Caco-2 (cell line): Measurements from ENCODE around the gene TBATA. TPM values are rescaled to one million over a fixed set of nuclear protein-coding genes. Genes with fewer than 3 reads are reported as not detected.

ENCODE experiments used
- BruUV-seq: library from RNA; stranded (reverse); fragments of 400-500 nt; replicated peaks from 2 replicates; lab custom pipeline; 2021; lab: Mats Ljungman, UMichigan
- CTCF ChIA-PET: fragments of 300-600 bp; sonication (Branson Sonifier 250); formaldehyde crosslinking; loops from one replicate; lab custom pipeline; 2022; ENCODE audit warnings: antibody characterized with exemption; lab: Charles Lee
- POLR2A ChIA-PET: fragments of 300-600 bp; sonication (Branson Sonifier 250); formaldehyde crosslinking; loops from one replicate; lab custom pipeline; 2022; ENCODE audit warnings: antibody characterized with exemption; lab: Charles Lee
- DNase-seq, 2 experiments: peaks; one replicate each; pipeline versions ENCODE4 v3.0.0 to v3.0.0-alpha.2; 2020 to 2022
- H3K27me3 ChIP-seq: replicated peaks from 2 replicates; pipeline ENCODE4 v1.6.0; 2011; ENCODE audit warnings: low read length; ENCODE audit not compliant: control insufficient read depth, insufficient read depth
- H3K36me3 ChIP-seq: 2 replicates; pipeline ENCODE4 v1.5.1; 2011; ENCODE audit warnings: low read length; ENCODE audit not compliant: control insufficient read depth, insufficient read depth
- H3K4me1 ChIP-seq: fragments of 250-450 bp; sonication (Bioruptor Pico); 2 replicates; pipeline ENCODE4 v1.5.1; 2020; ENCODE audit warnings: mild to moderate bottlenecking
- H3K4me3 ChIP-seq: 2 replicates; pipeline ENCODE4 v1.5.1; 2011; ENCODE audit warnings: low read depth, mild to moderate bottlenecking, control low read depth, low read length
- H3K9me3 ChIP-seq: fragments of 250-450 bp; sonication (Bioruptor Pico); 2 replicates; pipeline ENCODE4 v1.5.1; 2020; ENCODE audit warnings: mild to moderate bottlenecking, moderate library complexity
- H3K27ac Mint-ChIP-seq: one replicate; pipeline ENCODE4 v1.8.0; 2022; ENCODE audit warnings: mixed read lengths; ENCODE audit not compliant: unreplicated experiment
- H3K27me3 Mint-ChIP-seq: one replicate; pipeline ENCODE4 v1.8.0; 2022; ENCODE audit warnings: mixed read lengths; ENCODE audit not compliant: insufficient read depth, unreplicated experiment
- H3K36me3 Mint-ChIP-seq: one replicate; pipeline ENCODE4 v1.8.0; 2022; ENCODE audit warnings: mild to moderate bottlenecking, mixed read lengths; ENCODE audit not compliant: insufficient read depth, unreplicated experiment
- H3K4me1 Mint-ChIP-seq: one replicate; pipeline ENCODE4 v1.8.0; 2022; ENCODE audit warnings: low read depth, mixed read lengths; ENCODE audit not compliant: unreplicated experiment
- H3K4me3 Mint-ChIP-seq: one replicate; pipeline ENCODE4 v1.8.0; 2022; ENCODE audit warnings: mild to moderate bottlenecking, moderate library complexity, mixed read lengths; ENCODE audit not compliant: unreplicated experiment
- H3K9me3 Mint-ChIP-seq: one replicate; pipeline ENCODE4 v1.8.0; 2022; ENCODE audit warnings: mixed read lengths; ENCODE audit not compliant: unreplicated experiment
- CTCF ChIP-seq, 2 experiments: fragments of 200-600 bp in 1 of 2; IDR thresholded peaks; 1 replicate in 1 of 2; 2 replicates in 1 of 2; pipeline versions ENCODE4 v1.5.1 to v1.8.0; 2011 to 2022; ENCODE audit warnings: antibody characterized with exemption in 1 of 2, control low read depth in 1 of 2, inconsistent platforms in 1 of 2, low read depth in 1 of 2, low read length in 1 of 2, mild to moderate bottlenecking in 1 of 2, moderate library complexity in 1 of 2; ENCODE audit not compliant: insufficient read depth in 1 of 2, severe bottlenecking in 1 of 2, unreplicated experiment in 1 of 2
- intact Hi-C: fragments of 100-400 bp; cut with micrococcal nuclease; formaldehyde crosslinking; loops from one replicate; pipeline ENCODE4 v1.10.0; 2022; ENCODE audit not compliant: unreplicated experiment
- total RNA-seq: library from RNA; stranded (reverse); gene quantifications from 2 replicates; pipeline ENCODE4 v1.2.3, GENCODE V29; 2022

The TBATA gene
- total RNA-seq, 1 experiment from 2014 or later = not detected

- H3K4me1 ChIP-seq = 0 out of 2 replicates have a peak, but pooled peaks cover 5% of the 10 kb centered on the region
- BruUV-seq = no TSS peak
- POLR2A ChIA-PET = no interaction called here
- no peak overlapping the region for H3K4me3 ChIP-seq
- Mint-ChIP-seq H3K4me1 (peaks cover 13% of the 10 kb centered on the region), H3K4me3 (no peak overlapping the region), H3K27ac (no peak overlapping the region), H3K27me3 (no peaks in the 10 kb centered on the region), H3K36me3 (peaks cover 30% of the 10 kb centered on the region), H3K9me3 (peaks cover under 1% of the 10 kb centered on the region)
- no peaks in the 10 kb centered on the region for H3K27me3 ChIP-seq
- CTCF ChIA-PET = no interaction called here
- no peaks in the 10 kb centered on the region for H3K9me3 ChIP-seq
- no peak for DNase-seq
- intact Hi-C loops = loop anchor here (2.0 to 10.0 kb wide), 3 partner anchors 181 to 391 kb away; no protein-coding TSS in a partner anchor
- no peaks in the 10 kb centered on the region; the same call in 1 of the 2 replicates for H3K36me3 ChIP-seq
- TF ChIP-seq CTCF (IDR thresholded peaks at IDR 0.05; ENCODE audit: insufficient read depth in 1 of 2, low read depth in 1 of 2, low read length in 1 of 2, severe bottlenecking in 1 of 2, unreplicated experiment in 1 of 2) = no peak
These were observed 28.9 kb upstream of the TBATA start for GRCh38 chr10:70814126-70814525.

GRCh38 chr10:70812814-70813213 lies 27.6 kb upstream of the TBATA start:
- no peaks in the 10 kb centered on the region for H3K27me3 Mint-ChIP-seq
- DNase-seq = no peak
- BruUV-seq = no TSS peak
- peaks cover 15% of the 10 kb centered on the region for H3K4me1 Mint-ChIP-seq
- H3K9me3 Mint-ChIP-seq = peaks cover 9% of the 10 kb centered on the region
- peaks cover 17% of the 10 kb centered on the region for H3K36me3 Mint-ChIP-seq
- no peaks in the 10 kb centered on the region for H3K36me3 ChIP-seq
- H3K4me1 ChIP-seq = 0 out of 2 replicates have a peak, but pooled peaks cover 5% of the 10 kb centered on the region
- no peaks in the 10 kb centered on the region for H3K27me3 ChIP-seq
- H3K4me3 Mint-ChIP-seq = no peak overlapping the region
- no peak overlapping the region for H3K4me3 ChIP-seq
- intact Hi-C loops = loop anchor here (10.0 kb wide), 2 partner anchors 182 to 392 kb away; no protein-coding TSS in a partner anchor
- no peak overlapping the region for H3K27ac Mint-ChIP-seq
- POLR2A ChIA-PET = no interaction called here
- CTCF ChIA-PET = no interaction called here
- H3K9me3 ChIP-seq = no peaks in the 10 kb centered on the region
- TF ChIP-seq CTCF (IDR thresholded peaks at IDR 0.05; ENCODE audit: insufficient read depth in 1 of 2, low read depth in 1 of 2, low read length in 1 of 2, severe bottlenecking in 1 of 2, unreplicated experiment in 1 of 2) = no peak

- H3K27ac Mint-ChIP-seq = no peak overlapping the region
- intact Hi-C loops = loop anchor here (10.0 kb wide), 2 partner anchors 183 to 393 kb away; no protein-coding TSS in a partner anchor
These were observed 26.7 kb upstream of the TBATA start for GRCh38 chr10:70811881-70812280.

More at GRCh38 chr10:70811881-70812280, 26.7 kb upstream of the TBATA start:
- Histone ChIP-seq H3K36me3 (no peaks in the 10 kb centered on the region), H3K27me3 (no peaks in the 10 kb centered on the region), H3K4me1 (0 out of 2 replicates have a peak, but pooled peaks cover 2% of the 10 kb centered on the region), H3K9me3 (no peaks in the 10 kb centered on the region), H3K4me3 (no peak overlapping the region)
- H3K36me3 Mint-ChIP-seq = peaks cover 13% of the 10 kb centered on the region
- H3K9me3 Mint-ChIP-seq = peaks cover 9% of the 10 kb centered on the region
- H3K4me3 Mint-ChIP-seq = no peak overlapping the region
- peaks cover 3% of the 10 kb centered on the region for H3K27me3 Mint-ChIP-seq
- ChIA-PET CTCF (no interaction called here), POLR2A (no interaction called here)
- TF ChIP-seq CTCF (IDR thresholded peaks at IDR 0.05; ENCODE audit: insufficient read depth in 1 of 2, low read depth in 1 of 2, low read length in 1 of 2, severe bottlenecking in 1 of 2, unreplicated experiment in 1 of 2) = no peak
- DNase-seq = no peak
- BruUV-seq = no TSS peak
- H3K4me1 Mint-ChIP-seq = peaks cover 11% of the 10 kb centered on the region
